NK-92 (cell line): ENCODE results near the gene UQCR11.

Experiments used
- DNase-seq: peaks from one replicate; lab custom pipeline; 2025; ENCODE audit not compliant: unreplicated experiment; lab: John Stamatoyannopoulos, UW

UQCR11 gene

GRCh38 chr19:1592755-1593500 lies 12.3 kb downstream of the UQCR11 start, which contains the start of gene MBD3:
TSS of gene MBD3 (minus strand) at chr19:1592865. CDS start at chr19:1592631, 234 bp downstream.
- no peak for DNase-seq

GRCh38 chr19:1592024-1592754 lies 13.1 kb downstream of the UQCR11 start:
- no peak for DNase-seq

GRCh38 chr19:1591421-1592023 lies 13.7 kb downstream of the UQCR11 start:
- no peak for DNase-seq

GRCh38 chr19:1590641-1591397 lies 14.4 kb downstream of the UQCR11 start:
- no peak for DNase-seq

GRCh38 chr19:1587872-1588271 lies 17.4 kb downstream of the UQCR11 start:
- DNase-seq, result no peak

GRCh38 chr19:1585243-1585580 lies 20.1 kb downstream of the UQCR11 start:
- no peak for DNase-seq

- DNase-seq, result no peak
These were observed 20.6 kb downstream of the UQCR11 start for GRCh38 chr19:1584500-1585242.

GRCh38 chr19:1582201-1582600 lies 23.1 kb downstream of the UQCR11 start:
- no peak for DNase-seq

- DNase-seq, result no peak
These were observed 24.3 kb downstream of the UQCR11 start for GRCh38 chr19:1580957-1581356.

GRCh38 chr19:1580382-1580781 lies 24.9 kb downstream of the UQCR11 start:
- DNase-seq, result no peak

GRCh38 chr19:1579222-1579621 lies 26.0 kb downstream of the UQCR11 start:
- no peak for DNase-seq

GRCh38 chr19:1577929-1578618 lies 27.2 kb downstream of the UQCR11 start:
- no peak for DNase-seq

GRCh38 chr19:1577090-1577928 lies 28.0 kb downstream of the UQCR11 start:
- DNase-seq, result no peak

GRCh38 chr19:1576242-1577089 lies 28.8 kb downstream of the UQCR11 start:
- DNase-seq, result no peak

GRCh38 chr19:1575323-1576241 lies 29.7 kb downstream of the UQCR11 start:
- DNase-seq, result no peak

GRCh38 chr19:1574354-1575136 lies 30.7 kb downstream of the UQCR11 start:
- DNase-seq, result no peak
